Tibial nerve (tissue), 4 donors: Measurements from ENCODE around the gene AFAP1L2. TPM values are rescaled to one million over a fixed set of nuclear protein-coding genes. Genes with fewer than 3 reads are reported as not detected.

Experiments used
- DNase-seq, 2 donors: peaks; one replicate each; pipeline ENCODE4 v3.0.0-alpha.2; 2019; ENCODE audit warnings: low spot score in 2 of 2
- H3K27ac ChIP-seq, 4 donors: fragments of 200-600 bp; sonication (generic) in 3 of 4; one replicate each; pipeline ENCODE4 v1.5.1; 2017 to 2019; ENCODE audit warnings: mild to moderate bottlenecking in 1 of 4
- H3K27me3 ChIP-seq, 2 donors: fragments of 200-600 bp; sonication (generic) in 1 of 2; one replicate each; pipeline versions ENCODE4 v1.5.1 to v1.6.0; 2017 to 2019
- H3K36me3 ChIP-seq, 3 donors: fragments of 200-600 bp; sonication (generic); one replicate each; pipeline ENCODE4 v1.5.1; 2018 to 2019
- H3K4me1 ChIP-seq, 4 donors: fragments of 200-600 bp; sonication (generic) in 3 of 4; one replicate each; pipeline ENCODE4 v1.5.1; 2017 to 2019
- H3K4me3 ChIP-seq, 4 donors: fragments of 200-600 bp; sonication (generic) in 3 of 4; one replicate each; pipeline ENCODE4 v1.5.1; 2017 to 2019; ENCODE audit warnings: mild to moderate bottlenecking in 1 of 4, moderate library complexity in 1 of 4
- H3K9me3 ChIP-seq, 4 donors: fragments of 200-600 bp; sonication (generic) in 3 of 4; one replicate each; pipeline ENCODE4 v1.5.1; 2017 to 2019
- CTCF ChIP-seq, 5 experiments: fragments of 200-600 bp in 3 of 5; fragments of 450-650 bp in 2 of 5; sonication (generic) in 3 of 5; IDR thresholded peaks; one replicate each; pipeline ENCODE4 v1.5.1; 2016 to 2019; ENCODE audit warnings: antibody characterized with exemption in 5 of 5, mild to moderate bottlenecking in 3 of 5, moderate library complexity in 2 of 5
- EP300 ChIP-seq, 2 donors: sonication (generic); formaldehyde crosslinking; IDR thresholded peaks; one replicate each; pipeline ENCODE4 v1.6.1; 2017; ENCODE audit warnings: antibody characterized with exemption in 2 of 2, mild to moderate bottlenecking in 1 of 2
- POLR2A ChIP-seq, 2 donors: fragments of 450-650 bp; IDR thresholded peaks; one replicate each; pipeline ENCODE4 v1.6.1; 2017; ENCODE audit warnings: antibody characterized with exemption in 2 of 2, mild to moderate bottlenecking in 2 of 2, moderate library complexity in 2 of 2
- WGBS, 2 donors: methylation state at CpG; one replicate each; pipeline ENCODE4 v1.1.5; 2018; 5-methylcytosine and 5-hydroxymethylcytosine counted together
- total RNA-seq, 4 donors: library from RNA; depleted of rRNA; stranded (reverse); fragments of >200 nt; gene quantifications; one replicate each; pipeline ENCODE4 v1.1.0, GENCODE V29; 2016

AFAP1L2 gene
- total RNA-seq, 4 donors from 2014 or later, result 96.3 to 176 (median 127) TPM

- no peak for DNase-seq
- Histone ChIP-seq H3K4me1 (peaks cover 0 to 39% (median 11%) of the 10 kb centered on the region in 4 donors), H3K27ac (peak overlapping the region in 2 of 4 donors; percentile 53 to 76), H3K9me3 (no peaks in the 10 kb centered on the region), H3K27me3 (no peaks in the 10 kb centered on the region), H3K36me3 (no peaks in the 10 kb centered on the region), H3K4me3 (no peak overlapping the region)
- WGBS, 2 donors, result 44 to 45% methylated on average over 5 of the region's 5 CpGs
- TF ChIP-seq EP300 (IDR thresholded peaks at IDR 0.05) (peak in 1 of 2 donors; percentile 14), CTCF (IDR thresholded peaks at IDR 0.05) (no peak)
Measured at GRCh38 chr10:114426476-114426875, 22.2 kb upstream of the AFAP1L2 start.

GRCh38 chr10:114420811-114421485 lies 16.6 kb upstream of the AFAP1L2 start:
- no peak overlapping the region for H3K4me3 ChIP-seq
- H3K27ac ChIP-seq, result no peak overlapping the region
- no peaks in the 10 kb centered on the region for H3K27me3 ChIP-seq
- no peak for DNase-seq
- H3K9me3 ChIP-seq, result no peaks in the 10 kb centered on the region
- WGBS, 2 donors, result 85 to 94% methylated on average over 4 of the region's 4 CpGs
- peaks cover 0 to under 1% (median 0%) of the 10 kb centered on the region in 4 donors for H3K4me1 ChIP-seq
- no peaks in the 10 kb centered on the region for H3K36me3 ChIP-seq
- no peak for TF ChIP-seq CTCF (IDR thresholded peaks at IDR 0.05)
- no peak for TF ChIP-seq POLR2A (IDR thresholded peaks at IDR 0.05)
- no peak for TF ChIP-seq EP300 (IDR thresholded peaks at IDR 0.05)

- no peak for TF ChIP-seq POLR2A (IDR thresholded peaks at IDR 0.05)
- no peak overlapping the region for H3K27ac ChIP-seq
Measured at GRCh38 chr10:114418109-114418508, 13.8 kb upstream of the AFAP1L2 start.

GRCh38 chr10:114412907-114413797 lies 8.8 kb upstream of the AFAP1L2 start:
- no peak for DNase-seq
- H3K9me3 ChIP-seq, result no peaks in the 10 kb centered on the region
- TF ChIP-seq EP300 (IDR thresholded peaks at IDR 0.05) (peak in 1 of 2 donors; percentile 26), POLR2A (IDR thresholded peaks at IDR 0.05) (no peak)
- H3K4me1 ChIP-seq, result peaks cover 0 to 18% (median 5%) of the 10 kb centered on the region in 4 donors
- H3K27ac ChIP-seq, result peak overlapping the region in 2 of 4 donors; percentile 30 to 36
- no peak overlapping the region for H3K4me3 ChIP-seq
- 35 to 38% methylated on average over 9 of the region's 9 CpGs for WGBS, 2 donors
- no peaks in the 10 kb centered on the region for H3K27me3 ChIP-seq
- no peaks in the 10 kb centered on the region for H3K36me3 ChIP-seq

More at GRCh38 chr10:114418109-114418508, 13.8 kb upstream of the AFAP1L2 start:
- Histone ChIP-seq H3K4me1 (peaks cover 0 to 6% (median 3%) of the 10 kb centered on the region in 4 donors), H3K36me3 (no peaks in the 10 kb centered on the region), H3K4me3 (no peak overlapping the region), H3K27me3 (no peaks in the 10 kb centered on the region), H3K9me3 (no peaks in the 10 kb centered on the region)
- no peak for DNase-seq
- 67 to 80% methylated on average over 1 of the region's 1 CpG for WGBS, 2 donors

- Histone ChIP-seq H3K36me3 (no peaks in the 10 kb centered on the region), H3K4me3 (no peak overlapping the region), H3K4me1 (peaks cover 0 to 30% (median 9%) of the 10 kb centered on the region in 4 donors), H3K27ac (no peak overlapping the region), H3K27me3 (no peaks in the 10 kb centered on the region), H3K9me3 (no peaks in the 10 kb centered on the region)
- 56 to 57% methylated on average over 5 of the region's 5 CpGs for WGBS, 2 donors
- no peak for TF ChIP-seq EP300 (IDR thresholded peaks at IDR 0.05)
- no peak for TF ChIP-seq POLR2A (IDR thresholded peaks at IDR 0.05)
- TF ChIP-seq CTCF (IDR thresholded peaks at IDR 0.05), result no peak
- DNase-seq, result no peak
Measured at GRCh38 chr10:114408968-114409444, 4.7 kb upstream of the AFAP1L2 start.
